22Rv1 (cell line): Measurements from ENCODE around the gene LAYN.

Source experiments
- ZFX ChIP-seq: fragments of 450-650 bp; IDR thresholded peaks from 2 replicates; pipeline ENCODE4 v1.6.1; 2017; ENCODE audit warnings: antibody characterized with exemption, borderline replicate concordance
- TF ChIP-seq, protein P1 (sequence below): fragments of 450-650 bp; IDR thresholded peaks from 2 replicates; pipeline ENCODE4 v1.5.1; 2017; ENCODE audit warnings: mild to moderate bottlenecking

GRCh38 chr11:111502611-111503010 lies 37.9 kb upstream of the LAYN start:
- TF ChIP-seq, protein P1, sequence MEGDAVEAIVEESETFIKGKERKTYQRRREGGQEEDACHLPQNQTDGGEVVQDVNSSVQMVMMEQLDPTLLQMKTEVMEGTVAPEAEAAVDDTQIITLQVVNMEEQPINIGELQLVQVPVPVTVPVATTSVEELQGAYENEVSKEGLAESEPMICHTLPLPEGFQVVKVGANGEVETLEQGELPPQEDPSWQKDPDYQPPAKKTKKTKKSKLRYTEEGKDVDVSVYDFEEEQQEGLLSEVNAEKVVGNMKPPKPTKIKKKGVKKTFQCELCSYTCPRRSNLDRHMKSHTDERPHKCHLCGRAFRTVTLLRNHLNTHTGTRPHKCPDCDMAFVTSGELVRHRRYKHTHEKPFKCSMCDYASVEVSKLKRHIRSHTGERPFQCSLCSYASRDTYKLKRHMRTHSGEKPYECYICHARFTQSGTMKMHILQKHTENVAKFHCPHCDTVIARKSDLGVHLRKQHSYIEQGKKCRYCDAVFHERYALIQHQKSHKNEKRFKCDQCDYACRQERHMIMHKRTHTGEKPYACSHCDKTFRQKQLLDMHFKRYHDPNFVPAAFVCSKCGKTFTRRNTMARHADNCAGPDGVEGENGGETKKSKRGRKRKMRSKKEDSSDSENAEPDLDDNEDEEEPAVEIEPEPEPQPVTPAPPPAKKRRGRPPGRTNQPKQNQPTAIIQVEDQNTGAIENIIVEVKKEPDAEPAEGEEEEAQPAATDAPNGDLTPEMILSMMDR = no peak
- TF ChIP-seq ZFX = no peak
